ENCODE data around the gene CD40LG. TPM values are rescaled to one million over a fixed set of nuclear protein-coding genes. Genes with fewer than 3 reads are reported as not detected.

Gene CD40LG
- total and polyA plus RNA-seq, 7 donors = 0.25 TPM; not detected in 6

DNA sequence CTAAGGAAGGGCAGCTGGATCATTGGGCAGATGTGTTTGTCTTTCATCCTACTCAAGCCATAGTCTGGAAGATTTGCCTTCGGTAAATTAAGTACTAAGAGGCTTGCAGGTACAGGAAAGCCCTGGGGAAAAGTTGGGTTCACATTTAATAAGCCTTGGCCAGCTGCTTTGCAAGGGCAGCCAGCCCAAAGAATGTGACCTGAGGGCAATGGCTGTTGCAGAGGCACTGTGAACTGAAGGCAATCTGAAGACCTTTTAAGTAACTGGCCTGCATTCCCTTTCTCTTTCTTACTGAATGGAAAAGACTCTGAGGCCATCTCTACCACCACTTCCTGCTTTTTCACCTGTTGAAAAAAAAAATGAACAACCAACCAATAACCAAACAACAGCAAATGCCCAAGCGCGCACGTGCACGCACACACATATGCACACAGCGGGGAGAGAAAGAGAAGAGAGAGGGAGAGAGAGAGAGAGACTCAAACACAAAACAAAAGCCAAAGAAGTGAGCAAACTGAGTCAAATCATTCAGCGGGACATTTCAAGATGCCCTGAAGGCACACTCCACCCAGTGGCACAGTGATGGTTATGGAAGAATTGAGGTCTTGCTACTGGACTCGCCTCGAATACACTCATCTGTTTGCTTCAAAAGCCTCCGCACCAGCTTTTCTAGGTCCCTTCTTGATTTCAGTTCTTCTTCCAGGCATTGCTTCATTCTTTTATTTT, 19.6 kb downstream of the CD40LG start:
- peaks cover 0 to 72% of the 10 kb centered on the region in 2 donors for H3K36me3 ChIP-seq (ENCODE audit: insufficient read depth in 1 of 2, low read depth in 1 of 2)
- H3K27me3 ChIP-seq (ENCODE audit: insufficient read depth in 3 of 3, low read length in 2 of 3) = no peaks in the 10 kb centered on the region
- no peak overlapping the region for H3K27ac ChIP-seq
- DNase-seq = no peak
- no peak overlapping the region for H3K4me3 ChIP-seq
- TF ChIP-seq, protein P1, sequence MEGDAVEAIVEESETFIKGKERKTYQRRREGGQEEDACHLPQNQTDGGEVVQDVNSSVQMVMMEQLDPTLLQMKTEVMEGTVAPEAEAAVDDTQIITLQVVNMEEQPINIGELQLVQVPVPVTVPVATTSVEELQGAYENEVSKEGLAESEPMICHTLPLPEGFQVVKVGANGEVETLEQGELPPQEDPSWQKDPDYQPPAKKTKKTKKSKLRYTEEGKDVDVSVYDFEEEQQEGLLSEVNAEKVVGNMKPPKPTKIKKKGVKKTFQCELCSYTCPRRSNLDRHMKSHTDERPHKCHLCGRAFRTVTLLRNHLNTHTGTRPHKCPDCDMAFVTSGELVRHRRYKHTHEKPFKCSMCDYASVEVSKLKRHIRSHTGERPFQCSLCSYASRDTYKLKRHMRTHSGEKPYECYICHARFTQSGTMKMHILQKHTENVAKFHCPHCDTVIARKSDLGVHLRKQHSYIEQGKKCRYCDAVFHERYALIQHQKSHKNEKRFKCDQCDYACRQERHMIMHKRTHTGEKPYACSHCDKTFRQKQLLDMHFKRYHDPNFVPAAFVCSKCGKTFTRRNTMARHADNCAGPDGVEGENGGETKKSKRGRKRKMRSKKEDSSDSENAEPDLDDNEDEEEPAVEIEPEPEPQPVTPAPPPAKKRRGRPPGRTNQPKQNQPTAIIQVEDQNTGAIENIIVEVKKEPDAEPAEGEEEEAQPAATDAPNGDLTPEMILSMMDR (IDR thresholded peaks at IDR 0.05) = no peak
- intact Hi-C loops (cut with DNase I) = no loop called here
- H3K4me1 ChIP-seq = no peaks in the 10 kb centered on the region
- no peak for ATAC-seq
- peaks cover 10% of the 10 kb centered on the region for H3K9me3 ChIP-seq
- 82 to 91% (median 88%) methylated on average over 10 of the region's 10 CpGs for WGBS, 3 donors

DNA sequence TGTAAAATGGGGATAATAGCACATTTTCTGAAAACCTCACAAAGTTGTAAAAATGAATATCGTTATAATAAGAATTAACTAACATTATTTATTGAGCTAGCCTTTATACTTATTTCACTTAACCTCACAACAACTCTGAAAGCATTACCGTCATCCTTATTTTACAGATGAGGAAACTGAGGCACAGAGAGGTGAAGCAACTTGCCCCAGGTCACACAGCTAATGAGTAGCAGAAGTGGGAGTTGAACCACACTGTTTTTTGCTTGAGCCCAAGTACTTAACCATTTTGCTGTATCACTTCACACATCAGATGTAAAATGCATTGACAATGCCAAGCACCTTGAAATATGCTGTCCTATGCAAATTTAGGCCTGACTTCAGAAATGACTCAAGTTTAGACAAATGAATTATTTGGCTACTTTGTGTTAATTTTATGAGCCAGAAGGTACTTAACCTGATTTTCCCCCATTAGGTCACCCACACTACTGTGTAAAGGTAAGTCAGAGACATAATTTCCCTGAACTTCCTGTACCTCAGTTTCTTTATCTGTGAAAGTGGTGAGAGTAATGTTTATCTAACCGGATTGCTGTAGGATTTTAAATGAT, 23.1 kb downstream of the CD40LG start:
- no peak for DNase-seq
- Histone ChIP-seq H3K9me3 (no peaks in the 10 kb centered on the region), H3K27ac (no peak overlapping the region), H3K4me3 (no peak overlapping the region), H3K27me3 (ENCODE audit: insufficient read depth in 3 of 3, low read length in 2 of 3) (no peaks in the 10 kb centered on the region), H3K36me3 (ENCODE audit: insufficient read depth in 1 of 2, low read depth in 1 of 2) (peaks cover 2 to 91% of the 10 kb centered on the region in 2 donors), H3K4me1 (no peaks in the 10 kb centered on the region)
- TF ChIP-seq, protein P1 (IDR thresholded peaks at IDR 0.05) = no peak
- ATAC-seq = no peak
- 80 to 94% (median 92%) methylated on average over 3 of the region's 3 CpGs for WGBS, 3 donors
- intact Hi-C loops (cut with DNase I) = loop anchor here in 1 of 2 donors (10.0 kb wide), 1 partner anchor 156 kb away; no protein-coding TSS in a partner anchor

DNA sequence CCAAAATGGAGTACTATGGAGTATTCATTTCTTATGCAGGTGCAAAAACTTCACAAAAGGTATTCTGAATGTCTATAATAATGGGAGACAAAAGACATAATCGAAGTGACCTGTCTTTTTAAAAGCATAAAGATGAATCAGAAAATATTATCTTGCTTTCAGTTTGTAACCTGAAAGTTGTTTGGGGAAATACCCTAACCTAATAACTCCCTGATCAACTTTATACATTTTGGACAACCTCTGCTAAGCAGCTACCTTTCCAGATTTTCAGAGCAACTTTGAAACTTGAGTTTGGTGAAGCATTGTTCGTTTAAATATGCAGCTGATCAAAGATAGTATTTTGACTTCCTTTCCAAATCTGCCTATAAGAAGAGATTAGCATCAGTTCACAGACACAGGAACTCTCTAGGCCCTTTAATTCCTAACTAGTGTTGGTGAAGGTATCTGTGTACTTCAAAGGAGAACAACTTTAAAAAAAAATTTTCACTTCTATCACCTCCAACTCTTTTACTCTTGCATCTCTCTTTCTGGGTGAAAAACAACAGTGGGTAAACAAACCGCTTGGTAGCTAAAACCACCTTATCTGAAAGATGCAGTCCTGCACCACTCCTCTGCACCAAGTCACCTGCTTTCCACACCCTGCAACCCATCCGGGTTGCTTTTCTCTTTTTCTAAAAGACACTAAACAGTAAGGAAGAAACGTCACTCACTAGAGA, 26.5 kb downstream of the CD40LG start:
- Histone ChIP-seq H3K27ac (no peak overlapping the region), H3K27me3 (ENCODE audit: insufficient read depth in 3 of 3, low read length in 2 of 3) (no peaks in the 10 kb centered on the region), H3K36me3 (ENCODE audit: insufficient read depth in 1 of 2, low read depth in 1 of 2) (peaks cover 2 to 84% of the 10 kb centered on the region in 2 donors), H3K9me3 (no peaks in the 10 kb centered on the region), H3K4me3 (no peak overlapping the region), H3K4me1 (no peaks in the 10 kb centered on the region)
- ATAC-seq = no peak
- intact Hi-C loops (cut with DNase I) = loop anchor here in 1 of 2 donors (10.0 kb wide), 1 partner anchor 160 kb away; no protein-coding TSS in a partner anchor
- WGBS, 3 donors = 56 to 89% (median 75%) methylated on average over 5 of the region's 5 CpGs
- DNase-seq = no peak
- TF ChIP-seq, protein P1 (IDR thresholded peaks at IDR 0.05) = no peak

DNA sequence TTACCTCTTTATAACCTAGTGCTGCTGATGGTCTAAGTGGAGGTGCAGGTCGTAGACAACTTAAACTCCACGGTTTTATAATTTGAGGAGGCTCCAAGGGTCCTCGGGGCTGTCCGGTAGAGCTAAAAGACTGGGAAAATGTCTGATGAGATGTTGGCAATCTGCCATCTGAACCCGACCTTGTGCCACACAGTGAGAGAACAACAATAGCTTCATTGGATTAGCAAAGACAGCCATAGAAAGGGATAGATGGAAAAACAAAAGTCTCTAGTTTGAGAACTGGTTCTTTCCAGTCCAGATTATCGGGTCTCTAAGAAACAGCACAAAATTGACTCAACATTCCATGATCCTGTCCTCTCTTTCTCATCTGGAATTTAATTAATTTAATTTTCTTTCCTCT, 31.6 kb downstream of the CD40LG start:
- Histone ChIP-seq H3K36me3 (ENCODE audit: insufficient read depth in 1 of 2, low read depth in 1 of 2) (peaks cover 2 to 81% of the 10 kb centered on the region in 2 donors), H3K27me3 (ENCODE audit: insufficient read depth in 3 of 3, low read length in 2 of 3) (no peaks in the 10 kb centered on the region), H3K27ac (no peak overlapping the region), H3K4me1 (no peaks in the 10 kb centered on the region), H3K4me3 (no peak overlapping the region), H3K9me3 (no peaks in the 10 kb centered on the region)
- WGBS, 3 donors = 61 to 80% (median 78%) methylated on average over 6 of the region's 6 CpGs
- DNase-seq (no peak), ATAC-seq (no peak)
- TF ChIP-seq, protein P1 (IDR thresholded peaks at IDR 0.05) = no peak
- intact Hi-C loops (cut with DNase I) = loop anchor here in 1 of 2 donors (10.0 kb wide), 1 partner anchor 165 kb away; no protein-coding TSS in a partner anchor

Data from psoas muscle (tissue), 8 donors.